T-cell (primary cell): ENCODE results near the gene GUCY2C. TPM values are rescaled to one million over a fixed set of nuclear protein-coding genes. Genes with fewer than 3 reads are reported as not detected.

Source experiments
- ATAC-seq, 4 experiments: fragments of 200-7000 bp in 3 of 4; fragments of 150-1000 bp in 1 of 4; cut with Tn5 transposase; replicated peaks in 1 of 4; 1 replicate in 3 of 4; 2 replicates in 1 of 4; pipeline ENCODE4 v1.10.0; 2021; ENCODE audit warnings: moderate library complexity in 3 of 4, mild to moderate bottlenecking in 2 of 4, moderate number of reproducible peaks in 1 of 4
- CTCF ChIA-PET, 2 donors: fragments of 300-600 bp; sonication (Branson Sonifier 250); formaldehyde crosslinking; loops; one replicate each; lab custom pipeline; 2022; ENCODE audit warnings: antibody characterized with exemption in 2 of 2; lab: Charles Lee
- POLR2A ChIA-PET, 2 donors: fragments of 300-600 bp; sonication (Branson Sonifier 250); formaldehyde crosslinking; loops; one replicate each; lab custom pipeline; 2022; ENCODE audit warnings: antibody characterized with exemption in 2 of 2; lab: Charles Lee
- DNase-seq, 35 experiments: peaks; one replicate each; pipeline versions ENCODE4 v3.0.0 to v3.0.0-alpha.2; 2013 to 2023
- H3K27ac ChIP-seq: one replicate; pipeline ENCODE4 v1.5.1; 2013; ENCODE audit warnings: low read length
- H3K27me3 ChIP-seq, 2 experiments: replicated peaks in 1 of 2; 1 replicate in 1 of 2; 2 replicates in 1 of 2; pipeline versions ENCODE4 v1.6.1 to v1.7.0; 2013; ENCODE audit warnings: low read length in 1 of 2, mixed read lengths in 1 of 2; ENCODE audit not compliant: control insufficient read depth in 2 of 2, insufficient read depth in 2 of 2; ENCODE audit errors: extremely low read depth in 1 of 2
- H3K36me3 ChIP-seq, 2 donors: 1 replicate in 1 of 2; 2 replicates in 1 of 2; pipeline versions ENCODE4 v1.6.1 to v1.7.0; 2013; ENCODE audit warnings: low read length in 1 of 2; ENCODE audit not compliant: control insufficient read depth in 2 of 2, insufficient read depth in 1 of 2; ENCODE audit errors: extremely low read depth in 1 of 2
- H3K4me1 ChIP-seq, 2 experiments: 1 replicate in 1 of 2; 2 replicates in 1 of 2; pipeline versions ENCODE4 v1.6.1 to v1.7.0; 2013; ENCODE audit warnings: low read length in 2 of 2, mixed read lengths in 1 of 2; ENCODE audit not compliant: insufficient read depth in 2 of 2, control insufficient read depth in 1 of 2; ENCODE audit errors: extremely low read depth in 1 of 2
- H3K4me3 ChIP-seq, 2 donors: 1 replicate in 1 of 2; 2 replicates in 1 of 2; pipeline versions ENCODE4 v1.5.1 to v1.7.0; 2013; ENCODE audit warnings: mild to moderate bottlenecking in 2 of 2, low read length in 1 of 2, moderate library complexity in 1 of 2; ENCODE audit not compliant: control insufficient read depth in 1 of 2; ENCODE audit errors: extremely low read depth in 1 of 2
- H3K9me3 ChIP-seq: 2 replicates; pipeline ENCODE4 v1.7.0; 2013
- H3K27ac Mint-ChIP-seq, 2 donors: one replicate each; pipeline ENCODE4 v1.8.0; 2020 to 2021; ENCODE audit warnings: mild to moderate bottlenecking in 2 of 2, mixed read lengths in 2 of 2
- H3K27me3 Mint-ChIP-seq, 2 donors: one replicate each; pipeline ENCODE4 v1.8.0; 2021 to 2022; ENCODE audit warnings: mixed read lengths in 2 of 2
- H3K36me3 Mint-ChIP-seq: one replicate; pipeline ENCODE4 v1.8.0; 2021; ENCODE audit warnings: mixed read lengths
- H3K4me1 Mint-ChIP-seq, 3 donors: one replicate each; pipeline ENCODE4 v1.8.0; 2020 to 2022; ENCODE audit warnings: mixed read lengths in 3 of 3, mild to moderate bottlenecking in 1 of 3
- H3K4me3 Mint-ChIP-seq, 3 donors: one replicate each; pipeline ENCODE4 v1.8.0; 2020 to 2022; ENCODE audit warnings: mild to moderate bottlenecking in 3 of 3, mixed read lengths in 3 of 3, moderate library complexity in 3 of 3
- H3K9me3 Mint-ChIP-seq, 3 donors: one replicate each; pipeline ENCODE4 v1.8.0; 2020 to 2022; ENCODE audit warnings: mixed read lengths in 3 of 3
- WGBS: methylation state at CpG from one replicate; pipeline ENCODE4 v1.1.5; 2013; ENCODE audit warnings: missing lambda C conversion rate; ENCODE audit not compliant: insufficient coverage; 5-methylcytosine and 5-hydroxymethylcytosine counted together
- total RNA-seq, 35 experiments: library from RNA in 6 of 35; stranded (reverse) in 6 of 35; fragments of 120-200 nt in 1 of 35; gene quantifications; one replicate each; pipeline versions ENCODE4 v1.2.1 to v1.2.4 and lab custom pipeline; 2013 to 2026

The GUCY2C gene
- total RNA-seq, 5 donors from 2014 or later (not counting 1 experiment from before 2014, with no cell fraction given), result 0.06 TPM; not detected in 4

DNA sequence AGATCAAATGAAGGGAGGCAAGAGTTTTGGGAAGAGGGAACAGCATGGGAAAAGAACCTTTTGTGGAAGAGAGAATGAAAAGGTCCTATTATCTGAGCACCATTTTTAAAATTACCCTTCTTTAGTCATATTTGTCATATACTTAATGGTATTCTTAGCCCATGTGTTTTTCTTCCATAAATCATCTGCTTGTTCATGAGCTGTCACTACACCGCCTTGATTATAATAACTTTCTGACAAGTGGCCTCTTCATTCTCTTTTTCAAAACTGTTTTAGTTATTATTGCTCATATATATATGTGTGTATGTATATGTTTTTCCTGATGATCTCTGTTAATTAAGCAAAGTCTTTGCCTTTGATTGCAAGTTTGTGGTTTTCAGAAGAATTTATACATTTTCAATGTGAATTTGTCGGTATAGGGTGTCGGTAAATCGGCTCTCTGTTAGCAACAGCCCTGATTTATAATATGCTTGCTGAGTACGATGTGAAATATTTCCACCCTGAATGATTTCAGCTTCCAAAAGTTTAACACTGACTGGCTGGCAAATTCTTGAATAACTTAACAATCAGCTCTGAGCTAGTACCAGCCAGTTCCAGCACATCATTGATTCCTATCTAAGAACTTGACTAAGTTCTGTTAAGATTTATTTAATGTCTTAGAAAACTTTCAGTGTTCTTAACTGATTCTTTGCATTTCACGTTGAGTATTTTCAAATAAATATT lies 49.2 kb downstream of the GUCY2C start:
- DNase-seq, result no peak
- Histone ChIP-seq H3K4me3 (no peak overlapping the region), H3K27ac (no peak overlapping the region), H3K27me3 (peaks cover 0 to 3% of the 10 kb centered on the region in 2 experiments), H3K4me1 (peaks cover 11 to 22% of the 10 kb centered on the region in 2 experiments), H3K36me3 (no peaks in the 10 kb centered on the region), H3K9me3 (no peaks in the 10 kb centered on the region)
- Mint-ChIP-seq H3K27ac (no peak overlapping the region), H3K36me3 (no peaks in the 10 kb centered on the region), H3K4me1 (peaks cover 23 to 26% (median 23%) of the 10 kb centered on the region in 3 donors), H3K27me3 (no peaks in the 10 kb centered on the region), H3K4me3 (no peak overlapping the region), H3K9me3 (no peaks in the 10 kb centered on the region)
- CTCF ChIA-PET, result no interaction called here
- WGBS, result no CpG with 5 or more reads among the region's 6 CpGs
- ATAC-seq, result no peak
- POLR2A ChIA-PET, result no interaction called here

DNA sequence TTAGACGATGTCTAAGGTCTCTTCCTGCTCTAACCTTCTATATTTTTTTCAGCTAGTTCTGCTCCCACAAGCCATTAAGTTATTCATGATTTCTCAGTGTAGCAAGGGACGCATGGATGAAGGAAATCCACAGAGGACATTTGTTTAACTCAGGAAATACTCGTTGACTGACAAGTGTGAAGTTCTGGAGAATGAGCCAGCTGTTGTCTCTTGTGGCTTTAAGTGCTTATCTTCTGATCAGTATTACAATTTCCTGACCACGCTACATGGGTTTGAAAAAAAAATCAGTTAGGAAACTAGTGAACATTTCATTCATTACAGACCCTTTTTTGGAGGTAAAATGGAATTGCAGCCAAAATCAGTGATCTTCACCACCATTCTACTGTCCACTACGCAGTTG lies 53.1 kb downstream of the GUCY2C start:
- Histone ChIP-seq H3K36me3 (no peaks in the 10 kb centered on the region), H3K9me3 (no peaks in the 10 kb centered on the region), H3K27ac (no peak overlapping the region), H3K4me1 (peaks cover 11 to 22% of the 10 kb centered on the region in 2 experiments), H3K27me3 (peaks cover 0 to 3% of the 10 kb centered on the region in 2 experiments), H3K4me3 (no peak overlapping the region)
- H3K9me3 Mint-ChIP-seq, result no peaks in the 10 kb centered on the region
- peaks cover 23 to 27% (median 23%) of the 10 kb centered on the region in 3 donors for H3K4me1 Mint-ChIP-seq
- ChIA-PET CTCF (interaction anchor here (0.5 to 0.6 kb wide), 2 partner anchors 240 to 460 kb away, joined by 3 read pairs; no protein-coding TSS in a partner anchor), POLR2A (no interaction called here)
- no CpG with 5 or more reads among the region's 5 CpGs for WGBS
- DNase-seq (peak in 1 of 35 experiments; percentile 55), ATAC-seq (peak in 3 of 4 experiments; percentile 52 to 62 (median 53))
- peak overlapping the region in 2 of 3 donors; percentile 26 to 60 for H3K4me3 Mint-ChIP-seq
- H3K27me3 Mint-ChIP-seq, result no peaks in the 10 kb centered on the region
- H3K27ac Mint-ChIP-seq, result peak overlapping the region in 1 of 2 donors; percentile 44
- no peaks in the 10 kb centered on the region for H3K36me3 Mint-ChIP-seq

DNA sequence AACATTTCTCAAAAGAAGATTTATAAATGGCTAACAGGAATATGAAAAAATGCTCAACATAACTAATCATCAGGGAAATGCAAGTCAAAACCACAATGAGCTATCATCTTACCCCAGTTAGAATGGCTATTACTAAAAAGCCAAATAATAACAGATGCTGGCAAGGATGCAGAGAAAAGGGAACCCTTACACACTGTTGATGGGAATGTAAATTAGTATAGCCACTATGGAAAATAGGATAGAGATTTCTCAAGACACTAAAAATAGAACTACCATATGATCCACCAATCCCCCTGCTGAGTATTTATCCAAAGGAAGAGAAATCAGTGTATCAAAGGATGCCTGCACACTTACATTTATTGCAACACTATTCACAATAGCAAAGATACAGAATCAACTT lies 58.3 kb downstream of the GUCY2C start:
- Histone ChIP-seq H3K36me3 (no peaks in the 10 kb centered on the region), H3K27me3 (peaks cover 0 to under 1% of the 10 kb centered on the region in 2 experiments), H3K9me3 (no peaks in the 10 kb centered on the region), H3K4me3 (no peak overlapping the region), H3K27ac (no peak overlapping the region), H3K4me1 (peaks cover under 1 to 9% of the 10 kb centered on the region in 2 experiments)
- H3K4me1 Mint-ChIP-seq, result peaks cover 8 to 10% (median 8%) of the 10 kb centered on the region in 3 donors
- no peaks in the 10 kb centered on the region for H3K27me3 Mint-ChIP-seq
- CTCF ChIA-PET, result interaction anchor here in 1 of 2 donors (0.8 kb wide), 1 partner anchor 20 kb away, joined by 3 read pairs; no protein-coding TSS in a partner anchor
- ATAC-seq (no peak), DNase-seq (no peak)
- no peak overlapping the region for H3K27ac Mint-ChIP-seq
- H3K9me3 Mint-ChIP-seq, result peaks cover 0 to 13% (median 8%) of the 10 kb centered on the region in 3 donors
- H3K4me3 Mint-ChIP-seq, result no peak overlapping the region
- POLR2A ChIA-PET, result interaction anchor here (0.6 to 0.7 kb wide), 3 partner anchors 25 to 42 kb away, joined by 3 to 15 read pairs (median 3); no protein-coding TSS in a partner anchor
- peaks cover 5% of the 10 kb centered on the region for H3K36me3 Mint-ChIP-seq

DNA sequence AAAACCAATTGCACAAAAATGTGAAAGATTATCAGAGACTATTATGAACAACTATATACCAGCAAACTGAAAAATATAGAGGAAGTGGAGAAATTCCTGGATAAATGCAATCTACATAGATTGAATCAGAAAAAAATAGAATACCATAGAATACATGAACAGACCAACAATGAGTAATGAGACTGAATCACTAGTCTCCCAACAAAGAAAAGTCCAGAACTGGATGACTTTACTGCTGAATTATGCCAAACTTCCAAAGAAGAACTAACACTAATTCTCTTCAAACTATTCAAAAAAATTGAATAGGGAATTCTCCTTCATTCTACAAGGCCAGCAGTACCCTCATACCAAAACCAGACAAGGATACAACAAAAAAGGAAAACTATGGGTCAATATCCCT lies 60.6 kb downstream of the GUCY2C start:
- no peaks in the 10 kb centered on the region for H3K36me3 ChIP-seq
- no peak for ATAC-seq
- POLR2A ChIA-PET, result no interaction called here
- Mint-ChIP-seq H3K36me3 (peaks cover 5% of the 10 kb centered on the region), H3K27me3 (no peaks in the 10 kb centered on the region), H3K9me3 (peaks cover 0 to 13% (median 8%) of the 10 kb centered on the region in 3 donors), H3K27ac (peak overlapping the region in 1 of 2 donors; percentile 6), H3K4me3 (no peak overlapping the region), H3K4me1 (no peaks in the 10 kb centered on the region)
- no peaks in the 10 kb centered on the region for H3K9me3 ChIP-seq
- CTCF ChIA-PET, result no interaction called here
- H3K4me3 ChIP-seq, result no peak overlapping the region
- no peaks in the 10 kb centered on the region for H3K4me1 ChIP-seq
- no peak overlapping the region for H3K27ac ChIP-seq
- DNase-seq, result no peak
- H3K27me3 ChIP-seq, result peaks cover 0 to 6% of the 10 kb centered on the region in 2 experiments

DNA sequence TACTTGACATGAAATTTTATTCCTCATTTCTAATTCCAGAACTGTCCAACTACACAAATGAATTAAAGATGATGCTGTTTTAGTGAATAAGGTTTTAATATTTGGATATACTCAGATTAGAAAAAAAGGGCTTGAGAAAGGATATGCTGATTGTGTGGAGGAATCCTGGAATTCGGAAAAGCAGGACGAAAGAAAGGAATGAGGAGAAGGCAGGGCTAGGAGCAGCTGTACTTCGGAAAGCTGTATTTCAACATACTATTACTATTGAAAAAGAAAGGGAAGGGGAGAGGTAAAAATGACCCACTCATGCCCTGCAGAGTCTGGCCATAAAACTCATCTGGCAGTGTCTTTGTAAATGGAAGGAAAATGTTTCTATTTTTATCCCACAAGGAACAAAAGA lies 65.6 kb downstream of the GUCY2C start:
- no peaks in the 10 kb centered on the region for H3K4me1 ChIP-seq
- no peak overlapping the region for H3K27ac ChIP-seq
- no CpG with 5 or more reads among the region's 3 CpGs for WGBS
- no peaks in the 10 kb centered on the region for H3K36me3 Mint-ChIP-seq
- H3K27me3 ChIP-seq, result peaks cover 0 to 6% of the 10 kb centered on the region in 2 experiments
- POLR2A ChIA-PET, result no interaction called here
- H3K4me3 ChIP-seq, result no peak overlapping the region
- no peak for ATAC-seq
- H3K9me3 ChIP-seq, result no peaks in the 10 kb centered on the region
- CTCF ChIA-PET, result interaction anchor here (1.2 to 4.0 kb wide), 2 partner anchors 32 to 33 kb away, joined by 3 to 21 read pairs; no protein-coding TSS in a partner anchor
- no peak for DNase-seq
- peak overlapping the region in 1 of 2 donors; percentile 53 for H3K27ac Mint-ChIP-seq
- H3K9me3 Mint-ChIP-seq, result peaks cover 0 to 5% (median 0%) of the 10 kb centered on the region in 3 donors
- no peaks in the 10 kb centered on the region for H3K4me1 Mint-ChIP-seq
- H3K4me3 Mint-ChIP-seq, result no peak overlapping the region
- no peaks in the 10 kb centered on the region for H3K27me3 Mint-ChIP-seq
- H3K36me3 ChIP-seq, result no peaks in the 10 kb centered on the region

DNA sequence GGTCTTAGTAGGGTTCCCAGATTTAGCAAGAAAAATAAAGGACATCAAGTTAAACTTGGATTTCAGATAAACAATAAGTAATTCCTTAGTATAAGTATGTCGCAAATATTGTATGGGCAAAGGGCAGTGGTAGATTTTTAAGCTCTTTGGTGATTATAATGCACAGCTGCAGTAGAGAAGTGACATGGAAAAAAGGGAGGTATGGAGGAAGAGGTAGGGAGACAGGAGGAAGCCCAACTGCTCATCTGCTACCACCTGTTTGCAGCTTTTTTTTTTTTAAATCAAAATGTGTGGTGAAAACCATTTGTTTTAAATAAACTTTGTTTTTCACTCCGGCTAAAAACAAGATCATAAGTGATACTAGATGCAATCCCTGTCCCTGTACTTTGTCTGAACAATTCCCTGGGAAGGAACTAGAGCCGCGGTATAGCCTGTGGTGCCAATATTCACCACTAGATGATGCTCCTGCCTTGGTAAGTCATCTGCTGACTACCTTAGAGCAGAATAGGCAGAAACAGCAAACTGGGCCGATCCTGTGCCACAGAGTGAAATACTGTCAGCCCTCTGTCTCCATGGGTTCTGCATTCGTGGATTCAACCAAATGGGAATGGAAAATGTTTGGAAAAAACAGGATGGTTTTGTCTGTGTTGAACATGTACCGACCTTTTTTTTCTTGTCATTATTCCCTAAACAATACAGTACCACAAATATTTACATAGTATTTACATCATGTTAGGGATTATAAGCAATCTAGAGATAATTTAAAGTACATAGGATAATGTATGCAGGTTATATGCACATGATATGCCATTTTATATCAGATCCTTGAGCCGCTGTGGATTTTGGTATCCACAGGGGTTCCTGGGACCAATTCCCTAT lies 66.3 kb downstream of the GUCY2C start:
- H3K27ac ChIP-seq, result no peak overlapping the region
- 0% methylated on average over 3 of the region's 8 CpGs for WGBS
- Mint-ChIP-seq H3K27me3 (no peaks in the 10 kb centered on the region), H3K36me3 (no peaks in the 10 kb centered on the region), H3K27ac (no peak overlapping the region), H3K4me1 (no peaks in the 10 kb centered on the region), H3K4me3 (no peak overlapping the region), H3K9me3 (no peaks in the 10 kb centered on the region)
- H3K9me3 ChIP-seq, result no peaks in the 10 kb centered on the region
- H3K4me3 ChIP-seq, result no peak overlapping the region
- H3K4me1 ChIP-seq, result no peaks in the 10 kb centered on the region
- POLR2A ChIA-PET, result no interaction called here
- DNase-seq (peak; percentile 13 to 79 (median 47)), ATAC-seq (peak; percentile 90 to 99 (median 95))
- no peaks in the 10 kb centered on the region for H3K36me3 ChIP-seq
- CTCF ChIA-PET, result interaction anchor here (0.6 to 4.0 kb wide), 22 partner anchors 8 to 1529 kb away, joined by 3 to 21 read pairs (median 4); no protein-coding TSS in a partner anchor
- peaks cover 0 to 6% of the 10 kb centered on the region in 2 experiments for H3K27me3 ChIP-seq
